Epithelial cell of proximal tubule (primary cell): ENCODE measurements around the gene NFATC4. TPM values are rescaled to one million over a fixed set of nuclear protein-coding genes. Genes with fewer than 3 reads are reported as not detected.

Source experiments
- DNase-seq: peaks from one replicate; pipeline ENCODE4 v3.0.0-alpha.2; 2011; ENCODE audit warnings: low read depth
- H3K4me3 ChIP-seq: 2 replicates; pipeline ENCODE4 v1.5.1; 2011; ENCODE audit warnings: low read depth, mild to moderate bottlenecking, low read length
- total RNA-seq: library from RNA; depleted of rRNA; stranded (reverse); fragments of >200 nt; gene quantifications from 2 replicates; pipeline ENCODE4 v1.2.3, GENCODE V29; 2015
- TF ChIP-seq, protein P1 (sequence below): conservative IDR thresholded peaks from 2 replicates; pipeline ENCODE4 v1.5.1; 2012; ENCODE audit warnings: low read depth, mild to moderate bottlenecking, low read length

Gene NFATC4
- total RNA-seq, 1 donor from 2014 or later: 30.2 TPM

DNA sequence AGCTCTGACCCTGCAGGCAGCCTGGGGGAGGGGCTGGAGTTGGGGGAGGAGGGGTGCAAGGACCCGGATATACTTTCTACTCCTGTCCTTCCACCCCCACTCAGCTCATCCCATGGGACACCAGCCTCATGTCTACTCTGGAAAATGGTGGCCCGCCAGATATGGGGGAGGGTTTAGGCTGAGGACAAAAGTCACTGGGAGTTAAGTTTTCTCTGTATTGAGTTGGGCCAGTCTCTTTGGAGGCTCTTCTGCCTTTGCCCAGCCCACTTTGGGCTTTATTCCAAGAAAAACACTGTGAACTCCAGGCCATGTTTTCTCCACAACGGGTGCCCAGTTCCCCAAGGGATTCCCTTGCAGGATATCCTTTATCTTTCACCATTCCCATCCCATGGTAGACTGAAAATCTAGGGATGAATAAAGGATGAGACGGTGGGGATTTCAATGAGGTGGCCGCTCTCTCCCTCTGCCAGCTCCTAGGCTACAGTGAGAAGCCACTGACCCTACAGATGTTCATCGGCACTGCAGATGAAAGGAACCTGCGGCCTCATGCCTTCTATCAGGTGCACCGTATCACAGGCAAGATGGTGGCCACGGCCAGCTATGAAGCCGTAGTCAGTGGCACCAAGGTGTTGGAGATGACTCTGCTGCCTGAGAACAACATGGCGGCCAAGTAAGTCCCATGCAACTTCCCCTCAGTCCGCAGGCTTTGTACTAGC, 4.9 kb downstream of the NFATC4 start:
- TF ChIP-seq, protein P1, sequence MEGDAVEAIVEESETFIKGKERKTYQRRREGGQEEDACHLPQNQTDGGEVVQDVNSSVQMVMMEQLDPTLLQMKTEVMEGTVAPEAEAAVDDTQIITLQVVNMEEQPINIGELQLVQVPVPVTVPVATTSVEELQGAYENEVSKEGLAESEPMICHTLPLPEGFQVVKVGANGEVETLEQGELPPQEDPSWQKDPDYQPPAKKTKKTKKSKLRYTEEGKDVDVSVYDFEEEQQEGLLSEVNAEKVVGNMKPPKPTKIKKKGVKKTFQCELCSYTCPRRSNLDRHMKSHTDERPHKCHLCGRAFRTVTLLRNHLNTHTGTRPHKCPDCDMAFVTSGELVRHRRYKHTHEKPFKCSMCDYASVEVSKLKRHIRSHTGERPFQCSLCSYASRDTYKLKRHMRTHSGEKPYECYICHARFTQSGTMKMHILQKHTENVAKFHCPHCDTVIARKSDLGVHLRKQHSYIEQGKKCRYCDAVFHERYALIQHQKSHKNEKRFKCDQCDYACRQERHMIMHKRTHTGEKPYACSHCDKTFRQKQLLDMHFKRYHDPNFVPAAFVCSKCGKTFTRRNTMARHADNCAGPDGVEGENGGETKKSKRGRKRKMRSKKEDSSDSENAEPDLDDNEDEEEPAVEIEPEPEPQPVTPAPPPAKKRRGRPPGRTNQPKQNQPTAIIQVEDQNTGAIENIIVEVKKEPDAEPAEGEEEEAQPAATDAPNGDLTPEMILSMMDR: no peak
- H3K4me3 ChIP-seq: no peak overlapping the region
- DNase-seq: no peak

DNA sequence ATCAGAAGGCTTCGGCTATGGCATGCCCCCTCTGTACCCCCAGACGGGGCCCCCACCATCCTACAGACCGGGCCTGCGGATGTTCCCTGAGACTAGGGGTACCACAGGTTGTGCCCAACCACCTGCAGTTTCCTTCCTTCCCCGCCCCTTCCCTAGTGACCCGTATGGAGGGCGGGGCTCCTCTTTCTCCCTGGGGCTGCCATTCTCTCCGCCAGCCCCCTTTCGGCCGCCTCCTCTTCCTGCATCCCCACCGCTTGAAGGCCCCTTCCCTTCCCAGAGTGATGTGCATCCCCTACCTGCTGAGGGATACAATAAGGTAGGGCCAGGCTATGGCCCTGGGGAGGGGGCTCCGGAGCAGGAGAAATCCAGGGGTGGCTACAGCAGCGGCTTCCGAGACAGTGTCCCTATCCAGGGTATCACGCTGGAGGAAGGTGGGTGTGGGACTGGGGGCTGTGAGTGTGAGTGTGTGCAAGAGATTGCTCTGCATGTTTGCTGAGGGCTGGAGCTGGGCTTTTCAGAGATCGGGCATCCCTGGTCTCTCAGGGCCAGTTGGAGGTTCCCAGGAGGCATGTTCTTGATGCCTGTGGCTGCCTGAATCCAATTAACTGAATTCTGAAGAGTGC, 8.6 kb downstream of the NFATC4 start:
- TF ChIP-seq, protein P1: no peak
- no peak for DNase-seq
- H3K4me3 ChIP-seq: no peak overlapping the region

DNA sequence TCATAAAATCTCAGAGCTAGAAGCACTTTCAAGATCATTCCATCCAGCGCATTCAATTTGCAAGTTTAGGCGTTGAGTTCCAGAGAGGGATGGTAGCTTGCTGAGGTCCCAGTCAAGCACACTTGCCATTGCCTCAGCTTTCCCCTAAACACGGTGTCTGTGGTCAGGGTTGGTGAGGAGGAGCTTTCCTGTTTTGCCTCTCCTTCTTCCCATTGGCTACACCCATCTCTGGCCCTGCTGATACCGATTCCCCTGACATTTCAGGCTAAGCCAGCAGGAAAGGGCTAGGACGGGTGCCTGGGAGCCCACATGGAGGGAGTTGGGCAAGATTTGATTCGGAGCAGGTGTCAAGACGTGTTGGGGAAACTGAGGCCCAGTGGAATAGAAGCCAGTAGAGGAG, 9.1 kb downstream of the NFATC4 start:
- DNase-seq: no peak
- H3K4me3 ChIP-seq: no peak overlapping the region
- TF ChIP-seq, protein P1: no peak

DNA sequence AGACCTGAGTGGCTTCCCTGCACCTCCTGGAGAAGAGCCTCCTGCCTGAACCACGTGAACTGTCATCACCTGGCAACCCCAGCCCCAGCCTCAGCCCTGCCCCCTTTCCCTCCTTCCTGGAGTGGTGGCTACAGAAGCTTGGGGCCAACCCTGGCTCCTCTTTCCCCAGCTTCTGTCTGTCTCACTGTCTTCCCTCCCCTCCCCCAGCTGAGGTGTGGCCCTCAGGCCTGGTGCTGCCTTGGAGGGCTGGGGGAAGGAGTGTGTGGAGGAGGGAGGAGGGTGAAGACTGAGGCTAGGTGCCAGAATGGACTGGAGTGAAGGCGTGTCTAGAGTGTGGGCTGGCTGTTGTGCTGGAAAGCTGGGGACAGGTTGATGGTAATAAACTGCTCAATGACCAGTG, 9.7 kb downstream of the NFATC4 start:
- TF ChIP-seq, protein P1: no peak
- DNase-seq: no peak
- H3K4me3 ChIP-seq: no peak overlapping the region

DNA sequence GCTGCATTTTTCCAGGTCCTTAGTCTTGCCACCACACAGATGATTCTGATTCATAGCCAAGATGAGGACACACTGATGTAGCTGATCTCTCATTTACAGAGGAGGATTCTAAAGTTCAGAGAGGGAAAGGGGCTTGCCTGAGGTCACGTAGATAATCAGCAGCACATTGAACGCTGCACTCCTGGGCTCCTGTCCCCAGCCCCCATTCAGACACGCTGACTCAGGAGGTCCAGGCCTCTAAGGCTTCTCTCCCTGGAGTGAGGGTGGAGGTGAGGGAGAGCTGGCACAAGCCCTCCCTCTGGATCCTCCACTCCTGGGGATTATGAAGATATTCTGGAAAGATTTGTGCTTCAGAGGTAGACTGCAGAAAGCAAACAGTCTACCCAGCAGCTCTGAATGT, 10.3 kb downstream of the NFATC4 start:
- H3K4me3 ChIP-seq: no peak overlapping the region
- TF ChIP-seq, protein P1: no peak
- DNase-seq: no peak

DNA sequence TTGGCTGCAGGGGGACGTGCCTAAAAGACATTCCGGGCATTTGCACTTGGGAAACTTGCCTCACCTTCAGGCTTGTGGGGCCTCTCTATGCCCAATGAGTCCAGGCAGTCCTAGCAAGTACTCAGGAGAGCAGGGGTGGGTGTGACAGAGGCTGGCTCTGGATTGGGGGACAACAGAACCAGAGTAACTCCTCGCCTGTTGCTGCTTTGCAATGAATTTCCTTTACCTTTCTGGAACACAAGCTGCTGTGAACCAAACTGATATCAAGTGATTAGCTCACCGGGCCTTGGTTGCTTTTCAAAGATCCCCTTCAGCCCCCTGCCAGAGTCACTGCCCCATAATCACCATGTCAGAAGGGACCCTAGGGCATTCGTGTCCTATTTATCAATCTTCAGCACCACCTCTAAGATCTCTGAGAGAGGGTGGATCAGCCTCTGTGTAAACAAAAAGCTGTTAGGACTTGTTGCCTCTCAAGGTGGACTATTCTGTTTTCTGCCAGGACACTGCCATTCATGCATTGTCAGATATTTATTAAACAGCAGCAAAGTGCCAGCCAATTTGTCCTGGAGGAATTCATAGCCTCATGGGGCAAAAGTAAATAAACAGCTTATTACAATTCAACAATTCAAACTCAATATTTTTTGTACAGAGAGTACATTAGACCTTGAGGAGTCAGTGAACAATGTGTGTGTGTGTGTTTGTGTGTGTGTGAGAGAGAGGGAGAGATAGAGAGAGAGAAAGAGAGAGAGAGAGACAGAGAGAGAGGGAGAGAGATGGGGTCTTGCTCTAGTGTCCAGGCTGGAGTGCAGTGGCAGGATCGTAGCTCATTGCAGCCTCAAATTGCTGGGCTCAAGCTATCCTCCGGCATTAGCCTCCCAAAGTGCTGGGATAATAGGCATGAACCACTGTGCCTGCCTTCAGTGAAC, 11.3 kb downstream of the NFATC4 start:
- no peak for DNase-seq
- TF ChIP-seq, protein P1: no peak
- no peak overlapping the region for H3K4me3 ChIP-seq
